ENCODE measurements around the gene PNKD.
"Not testable (repeated sequence)": the region's sequence is repeated elsewhere in the genome, so short reads cannot be mapped to it uniquely, and the experiment has no call there.

Gene PNKD

GRCh38 chr2:218291318-218292047 is 21.2 kb downstream of the PNKD start:
- no peak for DNase-seq (ENCODE audit: low read depth in 3 of 3)

- DNase-seq (ENCODE audit: low read depth in 3 of 3), result peak; percentile 61 to 75 (median 65)
Measured at GRCh38 chr2:218292048-218293014, 22.0 kb downstream of the PNKD start, which contains the start of gene TMBIM1. TMBIM1 (minus strand) TSS chr2:218292503; CDS start chr2:218282141, 10,362 bp downstream.

- DNase-seq (ENCODE audit: low read depth in 3 of 3), result no peak
Measured at GRCh38 chr2:218293715-218294429, 23.6 kb downstream of the PNKD start.

GRCh38 chr2:218294430-218295022 is 24.2 kb downstream of the PNKD start:
- DNase-seq (ENCODE audit: low read depth in 3 of 3), result no peak

GRCh38 chr2:218295029-218295428 is 24.7 kb downstream of the PNKD start:
- no peak for DNase-seq (ENCODE audit: low read depth in 3 of 3)

GRCh38 chr2:218296200-218296599 is 25.9 kb downstream of the PNKD start:
- DNase-seq (ENCODE audit: low read depth in 3 of 3), result no peak

- DNase-seq (ENCODE audit: low read depth in 3 of 3), result no peak
Measured at GRCh38 chr2:218296847-218297246, 26.5 kb downstream of the PNKD start.

- DNase-seq (ENCODE audit: low read depth in 3 of 3), result no peak
Measured at GRCh38 chr2:218298314-218298875, 28.1 kb downstream of the PNKD start.

GRCh38 chr2:218300141-218300540 is 29.8 kb downstream of the PNKD start:
- DNase-seq (ENCODE audit: low read depth in 3 of 3), result no peak

- DNase-seq (ENCODE audit: low read depth in 3 of 3), result peak; percentile 60 to 82 (median 70)
Measured at GRCh38 chr2:218301176-218301819, 31.0 kb downstream of the PNKD start.

GRCh38 chr2:218305383-218305782 is 35.1 kb downstream of the PNKD start:
- DNase-seq (ENCODE audit: low read depth in 3 of 3), result no peak

GRCh38 chr2:218306184-218306920 is 36.0 kb downstream of the PNKD start:
- DNase-seq (ENCODE audit: low read depth in 3 of 3), result no peak

GRCh38 chr2:218307415-218308090 is 37.2 kb downstream of the PNKD start:
- no peak for DNase-seq (ENCODE audit: low read depth in 3 of 3)

GRCh38 chr2:218310853-218311540 is 40.7 kb downstream of the PNKD start:
- no peak for DNase-seq (ENCODE audit: low read depth in 3 of 3)

GRCh38 chr2:218311541-218312266 is 41.4 kb downstream of the PNKD start:
- not testable (repeated sequence) for DNase-seq (ENCODE audit: low read depth in 3 of 3)

GRCh38 chr2:218312267-218312756 is 42.0 kb downstream of the PNKD start:
- no peak for DNase-seq (ENCODE audit: low read depth in 3 of 3)

- no peak for DNase-seq (ENCODE audit: low read depth in 3 of 3)
Measured at GRCh38 chr2:218313356-218313755, 43.0 kb downstream of the PNKD start.

GRCh38 chr2:218314764-218315163 is 44.4 kb downstream of the PNKD start:
- not testable (repeated sequence) for DNase-seq (ENCODE audit: low read depth in 3 of 3)

Measured in stimulated activated CD4-positive, alpha-beta T cell treated with anti-CD3 and anti-CD28 coated beads, TNF-alpha, amount 100 ng/mL, for 4 hours (primary cell).